SK-N-SH (cell line): ENCODE data around the gene SPSB1. TPM values are rescaled to one million over a fixed set of nuclear protein-coding genes. Genes with fewer than 3 reads are reported as not detected.

Experiments
- CTCF ChIA-PET: fragments of 300-600, 350-600 bp; formaldehyde crosslinking; extraction: SDS; loops from one replicate; lab custom pipeline; 2021; lab: Yijun Ruan, JAX
- POLR2A ChIA-PET: fragments of 350-600 bp; sonication (Branson Sonifier 250); formaldehyde crosslinking; extraction: SDS; loops from one replicate; lab custom pipeline; 2020; ENCODE audit warnings: antibody characterized with exemption, inconsistent platforms; lab: Yijun Ruan, JAX
- DNase-seq: peaks from one replicate; pipeline ENCODE4 v3.0.0; 2012
- H2AFZ ChIP-seq: fragments of 200-600 bp; sonication (generic); 2 replicates; pipeline ENCODE4 v1.8.1; 2016; ENCODE audit warnings: antibody characterized with exemption, mild to moderate bottlenecking, low read depth
- H3F3A ChIP-seq: fragments of 200-600 bp; sonication (generic); replicated peaks from 2 replicates; pipeline ENCODE3; 2016; ENCODE audit warnings: antibody characterized with exemption, mild to moderate bottlenecking; ENCODE audit not compliant: insufficient read depth
- H3K27ac ChIP-seq, 2 experiments: fragments of 200-500 bp in 1 of 2; fragments of 200-600 bp in 1 of 2; sonication (Bioruptor generic) in 1 of 2; sonication (generic), shearing (Covaris generic) in 1 of 2; 2 replicates each; pipeline versions ENCODE4 v1.5.1 to v1.6.1; 2014 to 2016; ENCODE audit warnings: low read depth in 2 of 2, inconsistent platforms in 1 of 2, low read length in 1 of 2, mild to moderate bottlenecking in 1 of 2, mixed read lengths in 1 of 2
- H3K27me3 ChIP-seq: fragments of 200-600 bp; sonication (generic), shearing (Covaris generic); 2 replicates; pipeline ENCODE4 v1.6.1; 2016; ENCODE audit warnings: mixed run types; ENCODE audit not compliant: insufficient read depth
- H3K36me3 ChIP-seq, 2 experiments: fragments of 200-500 bp in 1 of 2; fragments of 200-600 bp in 1 of 2; sonication (Bioruptor generic) in 1 of 2; sonication (generic) in 1 of 2; replicated peaks in 1 of 2; 2 replicates each; pipeline versions ENCODE3 to v1.5.1; 2014 to 2016; ENCODE audit warnings: low read length in 1 of 2, mild to moderate bottlenecking in 1 of 2; ENCODE audit not compliant: insufficient read depth in 2 of 2, control insufficient read depth in 1 of 2
- H3K4me1 ChIP-seq, 2 experiments: fragments of 200-500 bp in 1 of 2; fragments of 200-600 bp in 1 of 2; sonication (Bioruptor generic) in 1 of 2; sonication (generic), shearing (Covaris generic) in 1 of 2; 2 replicates each; pipeline versions ENCODE4 v1.5.1 to v1.6.1; 2014 to 2016; ENCODE audit warnings: low read depth in 1 of 2, low read length in 1 of 2, mixed run types in 1 of 2; ENCODE audit not compliant: insufficient read depth in 2 of 2, control insufficient read depth in 1 of 2
- H3K4me2 ChIP-seq: fragments of 200-600 bp; sonication (generic), shearing (Covaris generic); 2 replicates; pipeline ENCODE4 v1.6.1; 2017; ENCODE audit warnings: mixed run types
- H3K4me3 ChIP-seq, 2 experiments: fragments of 200-500 bp in 1 of 2; fragments of 200-600 bp in 1 of 2; sonication (Bioruptor generic) in 1 of 2; sonication (generic), shearing (Covaris generic) in 1 of 2; 2 replicates each; pipeline versions ENCODE4 v1.5.1 to v1.8.1; 2014 to 2016; ENCODE audit warnings: low read depth in 2 of 2, inconsistent platforms in 1 of 2, low read length in 1 of 2, mild to moderate bottlenecking in 1 of 2, mixed read lengths in 1 of 2, moderate library complexity in 1 of 2
- H3K79me2 ChIP-seq: fragments of 200-600 bp; sonication (generic); 2 replicates; pipeline ENCODE4 v1.8.1; 2017; ENCODE audit warnings: mild to moderate bottlenecking; ENCODE audit not compliant: insufficient read depth
- H3K9ac ChIP-seq: fragments of 200-600 bp; sonication (generic); 2 replicates; pipeline ENCODE4 v1.6.1; 2017; ENCODE audit warnings: mixed run types
- H3K9me2 ChIP-seq: fragments of 200-600 bp; sonication (generic); 2 replicates; pipeline ENCODE4 v1.6.1; 2017; ENCODE audit warnings: mixed run types
- H3K9me3 ChIP-seq: fragments of 200-600 bp; sonication (generic); 2 replicates; pipeline ENCODE4 v1.6.1; 2017; ENCODE audit warnings: mixed run types, mild to moderate bottlenecking, moderate library complexity
- H4K20me1 ChIP-seq: fragments of 200-600 bp; sonication (generic); 2 replicates; pipeline ENCODE4 v1.6.1; 2017; ENCODE audit warnings: mild to moderate bottlenecking, mixed run types; ENCODE audit not compliant: insufficient read depth
- FOXJ3 ChIP-seq: sonication (generic); formaldehyde crosslinking; IDR thresholded peaks from 2 replicates; pipeline ENCODE4 v1.5.1; 2020; ENCODE audit warnings: mild to moderate bottlenecking, missing genetic modification reagents
- JUND ChIP-seq: IDR thresholded peaks from 2 replicates; pipeline ENCODE4 v1.4.0; 2012
- MAX ChIP-seq: IDR thresholded peaks from 2 replicates; pipeline ENCODE4 v1.4.0; 2012; ENCODE audit warnings: low read depth
- RCOR1 ChIP-seq: fragments of 150-350 bp; IDR thresholded peaks from 2 replicates; pipeline ENCODE4 v1.6.1; 2017; ENCODE audit warnings: antibody characterized with exemption, low read length
- SIN3A ChIP-seq: IDR thresholded peaks from 2 replicates; pipeline ENCODE4 v1.6.1; 2012; ENCODE audit warnings: low read depth, mild to moderate bottlenecking, low read length, moderate library complexity, borderline replicate concordance
- WGBS: methylation state at CpG from one replicate; pipeline ENCODE4 v1.1.6; 2017; ENCODE audit warnings: low lambda C conversion rate; 5-methylcytosine and 5-hydroxymethylcytosine counted together
- polyA plus RNA-seq, 3 experiments: library from polyadenylated mRNA; depleted of rRNA; stranded (reverse); fragments of >200 nt; gene quantifications; 2 replicates each; pipeline ENCODE4 v1.2.3, GENCODE V29; 2012

Gene SPSB1
- polyA plus RNA-seq, 1 of the 3 experiments (the other 2 are of a cell fraction): 9.2 TPM

GRCh38 chr1:9247894-9248293, 44.8 kb upstream of the SPSB1 start:
- WGBS: 98% methylated on average over 5 of the region's 18 CpGs
- Histone ChIP-seq H3K79me2 (no peaks in the 10 kb centered on the region), H2AFZ (no peak overlapping the region), H4K20me1 (no peaks in the 10 kb centered on the region), H3K36me3 (peaks cover 0 to 26% of the 10 kb centered on the region in 2 experiments), H3K4me2 (no peak overlapping the region), H3F3A (no peaks in the 10 kb centered on the region), H3K4me1 (peaks cover 0 to 22% of the 10 kb centered on the region in 2 experiments; a peak in 3 of 4 replicates), H3K9me2 (no peaks in the 10 kb centered on the region), H3K27me3 (no peaks in the 10 kb centered on the region), H3K9ac (no peak overlapping the region), H3K27ac (no peak overlapping the region), H3K9me3 (no peaks in the 10 kb centered on the region), H3K4me3 (no peak overlapping the region)
- DNase-seq: no peak
- CTCF ChIA-PET: interaction anchor here (0.6 to 1.2 kb wide), 5 partner anchors 19 to 244 kb away, joined by 3 to 5 read pairs (median 3); no protein-coding TSS in a partner anchor
- no peak for TF ChIP-seq FOXJ3
- POLR2A ChIA-PET: no interaction called here

- H3K4me1 ChIP-seq: peaks cover 3 to 29% of the 10 kb centered on the region in 2 experiments; a peak in 3 of 4 replicates
- H3K4me2 ChIP-seq: no peak overlapping the region
- no peaks in the 10 kb centered on the region for H3K9me2 ChIP-seq
- no peak overlapping the region for H3K27ac ChIP-seq
- H3F3A ChIP-seq: no peaks in the 10 kb centered on the region
- no peak overlapping the region for H3K4me3 ChIP-seq
- DNase-seq: no peak
- 92% methylated on average over 16 of the region's 21 CpGs for WGBS
- no peak overlapping the region for H2AFZ ChIP-seq
- H3K27me3 ChIP-seq: no peaks in the 10 kb centered on the region
- no peak overlapping the region for H3K9ac ChIP-seq
- H3K9me3 ChIP-seq: no peaks in the 10 kb centered on the region
- H3K79me2 ChIP-seq: no peaks in the 10 kb centered on the region
- H3K36me3 ChIP-seq: peaks cover 0 to 25% of the 10 kb centered on the region in 2 experiments
- no peak for TF ChIP-seq RCOR1
- ChIA-PET POLR2A (interaction anchor here (0.6 kb wide), 1 partner anchor 269 kb away, joined by 3 read pairs; no protein-coding TSS in a partner anchor), CTCF (interaction anchor here (0.8 to 5.1 kb wide), 8 partner anchors 9 to 243 kb away, joined by 3 to 31 read pairs (median 4); partner anchors contain the start of gene H6PD)
- H4K20me1 ChIP-seq: no peaks in the 10 kb centered on the region
Observed at GRCh38 chr1:9248341-9249262, 44.1 kb upstream of the SPSB1 start.

GRCh38 chr1:9249263-9249533, 43.5 kb upstream of the SPSB1 start:
- H3K9me3 ChIP-seq: no peaks in the 10 kb centered on the region
- POLR2A ChIA-PET: no interaction called here
- H3K36me3 ChIP-seq: peaks cover 0 to 25% of the 10 kb centered on the region in 2 experiments
- no peaks in the 10 kb centered on the region for H3F3A ChIP-seq
- no peaks in the 10 kb centered on the region for H3K27me3 ChIP-seq
- no peak overlapping the region for H3K9ac ChIP-seq
- H3K4me1 ChIP-seq: peaks cover 7 to 35% of the 10 kb centered on the region in 2 experiments; a peak in 3 of 4 replicates
- H3K27ac ChIP-seq: no peak overlapping the region
- TF ChIP-seq JUND: no peak
- no peak for TF ChIP-seq SIN3A
- TF ChIP-seq MAX: no peak
- no peaks in the 10 kb centered on the region for H3K79me2 ChIP-seq
- no peaks in the 10 kb centered on the region for H3K9me2 ChIP-seq
- H3K4me2 ChIP-seq: no peak overlapping the region
- WGBS: 100% methylated on average over 3 of the region's 3 CpGs
- CTCF ChIA-PET: interaction anchor here (0.8 to 5.1 kb wide), 10 partner anchors 8 to 305 kb away, joined by 3 to 31 read pairs (median 4); partner anchors contain the start of gene H6PD
- H2AFZ ChIP-seq: no peak overlapping the region
- no peak overlapping the region for H3K4me3 ChIP-seq
- no peaks in the 10 kb centered on the region for H4K20me1 ChIP-seq
- no peak for DNase-seq
